BLaER1 treated with 17β-estradiol and CSF1 and Interleukin-3, amounts not matched to agents 10 nM and 100 nM (cell line): ENCODE measurements around the gene KRTAP10-4.
"Not testable (repeated sequence)": the region's sequence is repeated elsewhere in the genome, so short reads cannot be mapped to it uniquely, and the experiment has no call there.

ENCODE experiments used
- H3K27ac ChIP-seq, 11 experiments: shearing (Covaris generic); formaldehyde crosslinking; 2 replicates each; pipeline ENCODE4 v1.8.1; 2022
- H3K27me3 ChIP-seq, 11 experiments: shearing (Covaris generic); formaldehyde crosslinking; 2 replicates each; pipeline ENCODE4 v1.8.1; 2022
- H3K36me3 ChIP-seq, 11 experiments: shearing (Covaris generic); formaldehyde crosslinking; 2 replicates each; pipeline ENCODE4 v1.8.1; 2022
- H3K4me1 ChIP-seq, 10 experiments: shearing (Covaris generic); formaldehyde crosslinking; 2 replicates each; pipeline ENCODE4 v1.8.1; 2022
- H3K4me2 ChIP-seq, 11 experiments: shearing (Covaris generic); formaldehyde crosslinking; 2 replicates each; pipeline ENCODE4 v1.8.1; 2022
- H3K4me3 ChIP-seq, 10 experiments: shearing (Covaris generic); formaldehyde crosslinking; 2 replicates each; pipeline ENCODE4 v1.8.1; 2022
- H3K9ac ChIP-seq, 11 experiments: shearing (Covaris generic); formaldehyde crosslinking; 2 replicates each; pipeline ENCODE4 v1.8.1; 2022
- H3K9me3 ChIP-seq, 11 experiments: shearing (Covaris generic); formaldehyde crosslinking; replicated peaks in 1 of 11; 2 replicates each; pipeline ENCODE4 v1.8.1; 2022
- H4K20me1 ChIP-seq, 11 experiments: shearing (Covaris generic); formaldehyde crosslinking; 2 replicates each; pipeline ENCODE4 v1.8.1; 2022
- Cebpa-rat ChIP-seq, 11 experiments: shearing (Covaris generic); IDR thresholded peaks; 2 replicates each; pipeline ENCODE4 v1.8.1; 2022

KRTAP10-4 gene

GRCh38 chr21:44603109-44603875 is 29.8 kb downstream of the KRTAP10-4 start:
- no peaks in the 10 kb centered on the region for H3K27me3 ChIP-seq
- no peak overlapping the region for H3K9ac ChIP-seq
- no peak overlapping the region for H3K4me2 ChIP-seq
- H3K9me3 ChIP-seq: peaks cover 6 to 25% (median 20%) of the 10 kb centered on the region in 11 experiments; a peak in 21 of 22 replicates
- no peak overlapping the region for H3K4me3 ChIP-seq
- H4K20me1 ChIP-seq: no peaks in the 10 kb centered on the region
- TF ChIP-seq Cebpa-rat (IDR thresholded peaks at IDR 0.05): no peak
- H3K27ac ChIP-seq: no peak overlapping the region
- no peaks in the 10 kb centered on the region; a peak in 1 of 20 replicates for H3K4me1 ChIP-seq
- H3K36me3 ChIP-seq: no peaks in the 10 kb centered on the region

- Histone ChIP-seq H3K4me2 (no peak overlapping the region), H4K20me1 (no peaks in the 10 kb centered on the region), H3K9me3 (peaks cover 10 to 32% (median 19%) of the 10 kb centered on the region in 11 experiments), H3K9ac (no peak overlapping the region), H3K36me3 (no peaks in the 10 kb centered on the region), H3K4me3 (no peak overlapping the region), H3K4me1 (no peaks in the 10 kb centered on the region; a peak in 1 of 20 replicates), H3K27me3 (no peaks in the 10 kb centered on the region), H3K27ac (no peak overlapping the region)
- no peak for TF ChIP-seq Cebpa-rat (IDR thresholded peaks at IDR 0.05)
Measured at GRCh38 chr21:44603911-44604310, 30.4 kb downstream of the KRTAP10-4 start.

GRCh38 chr21:44606495-44606894 is 33.0 kb downstream of the KRTAP10-4 start:
- Histone ChIP-seq H4K20me1 (no peaks in the 10 kb centered on the region), H3K9me3 (peaks cover 36 to 57% (median 45%) of the 10 kb centered on the region in 11 experiments), H3K4me2 (no peak overlapping the region), H3K4me1 (no peaks in the 10 kb centered on the region; a peak in 1 of 20 replicates), H3K9ac (no peak overlapping the region), H3K36me3 (peaks cover 0 to 7% (median 0%) of the 10 kb centered on the region in 11 experiments; a peak in 4 of 22 replicates), H3K27me3 (no peaks in the 10 kb centered on the region), H3K27ac (no peak overlapping the region), H3K4me3 (no peak overlapping the region)
- no peak for TF ChIP-seq Cebpa-rat (IDR thresholded peaks at IDR 0.05)

- Histone ChIP-seq H3K4me2 (no peak overlapping the region), H3K27me3 (no peaks in the 10 kb centered on the region), H3K9ac (no peak overlapping the region), H4K20me1 (no peaks in the 10 kb centered on the region), H3K4me3 (no peak overlapping the region), H3K9me3 (peaks cover 38 to 55% (median 46%) of the 10 kb centered on the region in 11 experiments), H3K36me3 (peaks cover 0 to 7% (median 0%) of the 10 kb centered on the region in 11 experiments; a peak in 4 of 22 replicates), H3K4me1 (peaks cover 0 to 4% (median 1%) of the 10 kb centered on the region in 10 experiments; a peak in 8 of 20 replicates), H3K27ac (no peak overlapping the region)
- no peak for TF ChIP-seq Cebpa-rat (IDR thresholded peaks at IDR 0.05)
Measured at GRCh38 chr21:44609193-44609592, 35.7 kb downstream of the KRTAP10-4 start.

GRCh38 chr21:44610157-44610843 is 36.8 kb downstream of the KRTAP10-4 start:
- not testable (repeated sequence) for H3K27me3 ChIP-seq, H3K36me3 ChIP-seq, H3K9ac ChIP-seq, H3K4me2 ChIP-seq, H4K20me1 ChIP-seq, H3K27ac ChIP-seq
- Histone ChIP-seq H3K4me3 (peak overlapping the region in 1 of 10 experiments; percentile 15; a peak in 1 of 20 replicates), H3K9me3 (peaks cover 36 to 52% (median 40%) of the 10 kb centered on the region in 11 experiments), H3K4me1 (peaks cover 0 to 15% (median 12%) of the 10 kb centered on the region in 10 experiments; a peak in 13 of 20 replicates)

GRCh38 chr21:44611551-44611950 is 38.0 kb downstream of the KRTAP10-4 start:
- H3K9ac ChIP-seq: no peak overlapping the region
- H3K4me1 ChIP-seq: peaks cover 0 to 28% (median 23%) of the 10 kb centered on the region in 10 experiments; a peak in 16 of 20 replicates
- H3K36me3 ChIP-seq: peaks cover 0 to 7% (median 0%) of the 10 kb centered on the region in 11 experiments; a peak in 4 of 22 replicates
- H4K20me1 ChIP-seq: no peaks in the 10 kb centered on the region
- no peak overlapping the region for H3K27ac ChIP-seq
- H3K27me3 ChIP-seq: peaks cover 0 to 5% (median 0%) of the 10 kb centered on the region in 11 experiments; a peak in 3 of 22 replicates
- H3K4me3 ChIP-seq: no peak overlapping the region
- TF ChIP-seq Cebpa-rat (IDR thresholded peaks at IDR 0.05): no peak
- no peak overlapping the region for H3K4me2 ChIP-seq
- peaks cover 36 to 46% (median 39%) of the 10 kb centered on the region in 11 experiments for H3K9me3 ChIP-seq

- Histone ChIP-seq H3K9ac (no peak within 1 kb of the TSS), H3K36me3 (peaks cover 0 to 7% (median 0%) of the 10 kb centered on the region in 11 experiments; a peak in 4 of 22 replicates), H3K4me3 (no peak within 1 kb of the TSS), H3K27me3 (peaks cover 0 to 5% (median 0%) of the 10 kb centered on the region in 11 experiments; a peak in 3 of 22 replicates), H3K27ac (no peak within 1 kb of the TSS), H3K4me1 (peaks cover 4 to 33% (median 26%) of the 10 kb centered on the region in 10 experiments), H4K20me1 (no peaks in the 10 kb centered on the region), H3K4me2 (no peak within 1 kb of the TSS; a peak in 1 of 22 replicates), H3K9me3 (peaks cover 36 to 45% (median 37%) of the 10 kb centered on the region in 11 experiments)
- TF ChIP-seq Cebpa-rat (IDR thresholded peaks at IDR 0.05): no peak
Measured at GRCh38 chr21:44612029-44612486, 38.5 kb downstream of the KRTAP10-4 start, which contains the start of gene KRTAP10-8. Gene KRTAP10-8, plus strand, starts transcription at chr21:44612079. Its CDS starts 22 bp downstream, at chr21:44612101.

- Histone ChIP-seq H3K27me3 (peaks cover 0 to 5% (median 0%) of the 10 kb centered on the region in 11 experiments; a peak in 3 of 22 replicates), H3K9ac (no peak overlapping the region), H3K4me3 (no peak overlapping the region), H3K36me3 (peaks cover 0 to 7% (median 0%) of the 10 kb centered on the region in 11 experiments; a peak in 4 of 22 replicates), H4K20me1 (no peaks in the 10 kb centered on the region), H3K9me3 (peaks cover 36 to 44% (median 37%) of the 10 kb centered on the region in 11 experiments), H3K27ac (no peak overlapping the region), H3K4me2 (no peak overlapping the region; a peak in 1 of 22 replicates), H3K4me1 (peaks cover 11 to 38% (median 30%) of the 10 kb centered on the region in 10 experiments)
- no peak for TF ChIP-seq Cebpa-rat (IDR thresholded peaks at IDR 0.05)
Measured at GRCh38 chr21:44612669-44613229, 39.2 kb downstream of the KRTAP10-4 start.
